K562 (cell line): ENCODE results near the gene CD9. TPM values are rescaled to one million over a fixed set of nuclear protein-coding genes. Genes with fewer than 3 reads are reported as not detected.
A peak's percentile ranks its signal among the peaks of the same experiment; 100 is the strongest.

Source experiments
- ATAC-seq: fragments of 200-7000 bp; cut with Tn5 transposase; 3 replicates; pipeline ENCODE4 v1.9.1; 2020; ENCODE audit warnings: moderate library complexity
- BruUV-seq: library from RNA; stranded (reverse); fragments of 400-500 nt; replicated peaks from 2 replicates; lab custom pipeline; 2021; lab: Mats Ljungman, UMichigan
- CTCF ChIA-PET: fragments of 300-600 bp; formaldehyde crosslinking; extraction: SDS; loops from one replicate; lab custom pipeline; 2021; ENCODE audit warnings: low intra/inter-chr PET ratio; lab: Yijun Ruan, JAX
- POLR2A ChIA-PET: fragments of 300-600, 350-650 bp; sonication (Branson Sonifier 250); formaldehyde crosslinking; extraction: SDS; loops from one replicate; lab custom pipeline; 2021; ENCODE audit warnings: antibody characterized with exemption, inconsistent platforms; lab: Yijun Ruan, JAX
- DNase-seq, 4 experiments: peaks; one replicate each; pipeline versions ENCODE4 v3.0.0 to v3.0.0-alpha.2; 2011 to 2018; ENCODE audit warnings: low spot score in 3 of 4, mixed read lengths in 3 of 4; ENCODE audit errors: extremely low read depth in 1 of 4
- FAIRE-seq: peaks from 2 replicates; lab custom pipeline; 2011; peaks lifted over from hg19 to GRCh38; lab: Jason Lieb, UNC
- H2AFZ ChIP-seq: 2 replicates; pipeline ENCODE4 v1.6.0; 2011; ENCODE audit warnings: low read depth, low read length, control low read depth, inconsistent platforms
- H3K27ac ChIP-seq: fragments of 200-600 bp; 3 replicates; pipeline ENCODE4 v1.8.0; 2011; ENCODE audit warnings: low read depth, mild to moderate bottlenecking, control low read depth, inconsistent platforms, low read length, moderate library complexity, mixed read lengths; ENCODE audit errors: extremely low read depth
- H3K27me3 ChIP-seq, 2 experiments: fragments of 300-600 bp in 1 of 2; 2 replicates in 1 of 2; 3 replicates in 1 of 2; pipeline versions ENCODE4 v1.6.0 to v1.8.0; 2011; ENCODE audit warnings: inconsistent platforms in 2 of 2, low read length in 2 of 2, mild to moderate bottlenecking in 1 of 2, mixed read lengths in 1 of 2, moderate library complexity in 1 of 2; ENCODE audit not compliant: control insufficient read depth in 2 of 2, insufficient read depth in 2 of 2
- H3K36me3 ChIP-seq: fragments of 300-600 bp; 3 replicates; pipeline ENCODE4 v1.8.0; 2011; ENCODE audit warnings: mild to moderate bottlenecking, low read length, inconsistent platforms; ENCODE audit not compliant: control insufficient read depth, insufficient read depth
- H3K4me1 ChIP-seq, 2 experiments: fragments of 200-600 bp in 1 of 2; replicated peaks in 1 of 2; 2 replicates in 1 of 2; 3 replicates in 1 of 2; pipeline versions ENCODE4 v1.5.1 to v1.8.0; 2011; ENCODE audit warnings: inconsistent platforms in 2 of 2, low read length in 2 of 2, mild to moderate bottlenecking in 1 of 2, mixed read lengths in 1 of 2, moderate library complexity in 1 of 2; ENCODE audit not compliant: control insufficient read depth in 2 of 2, insufficient read depth in 2 of 2
- H3K4me2 ChIP-seq: 2 replicates; pipeline ENCODE4 v1.6.1; 2011; ENCODE audit warnings: low read length, control low read depth, inconsistent platforms, mixed read lengths; ENCODE audit not compliant: insufficient read depth
- H3K4me3 ChIP-seq: fragments of 200-600 bp; sonication (generic), shearing (Covaris generic); 2 replicates; pipeline ENCODE4 v1.5.1; 2016; ENCODE audit warnings: control low read depth, inconsistent platforms
- H3K79me2 ChIP-seq: fragments of 200-600 bp; 3 replicates; pipeline ENCODE4 v1.8.0; 2011; ENCODE audit warnings: low read length, inconsistent platforms; ENCODE audit not compliant: control insufficient read depth, insufficient read depth
- H3K9ac ChIP-seq, 2 experiments: 2 replicates each; pipeline versions ENCODE4 v1.6.0 to v1.6.1; 2011; ENCODE audit warnings: low read depth in 2 of 2, low read length in 2 of 2, control low read depth in 1 of 2, inconsistent platforms in 1 of 2, mild to moderate bottlenecking in 1 of 2, mixed read lengths in 1 of 2; ENCODE audit not compliant: insufficient read depth in 1 of 2
- H3K9me1 ChIP-seq: one replicate; pipeline ENCODE4 v1.6.0; 2011; ENCODE audit warnings: inconsistent platforms, mild to moderate bottlenecking, low read length, moderate library complexity; ENCODE audit not compliant: control insufficient read depth, insufficient read depth
- H3K9me3 ChIP-seq: replicated peaks from 2 replicates; pipeline ENCODE4 v1.5.1; 2011; ENCODE audit warnings: low read depth, low read length, inconsistent platforms; ENCODE audit not compliant: control insufficient read depth, insufficient read depth
- H4K20me1 ChIP-seq: replicated peaks from 2 replicates; pipeline ENCODE4 v1.6.1; 2011; ENCODE audit warnings: low read length, inconsistent platforms, mixed read lengths; ENCODE audit not compliant: control insufficient read depth, insufficient read depth
- FOSL1 ChIP-seq: fragments of 200-800 bp; sonication (Bioruptor generic); conservative IDR thresholded peaks from 2 replicates; pipeline ENCODE4 v1.6.1; 2016; ENCODE audit warnings: missing genetic modification characterization, missing compliant biosample characterization
- SMARCE1 ChIP-seq: fragments of 450-650 bp; IDR thresholded peaks from 2 replicates; pipeline ENCODE4 v1.7.1; 2016; ENCODE audit warnings: mild to moderate bottlenecking
- SRF ChIP-seq, 2 experiments: fragments of 250-450, 450-650 bp in 1 of 2; sonication (Bioruptor Pico) in 1 of 2; sonication (generic) in 1 of 2; formaldehyde crosslinking; IDR thresholded peaks; 2 replicates each; pipeline versions ENCODE4 v1.5.0 to v1.5.1; 2020 to 2022; ENCODE audit warnings: mild to moderate bottlenecking in 1 of 2, missing genetic modification reagents in 1 of 2
- WHSC1 ChIP-seq: IDR thresholded peaks from one replicate; pipeline ENCODE4 v1.6.1; 2012; ENCODE audit warnings: low read length, control low read depth, inconsistent platforms
- ZNF551 ChIP-seq: fragments of 250-450 bp; sonication (Bioruptor Pico); IDR thresholded peaks from 2 replicates; pipeline ENCODE4 v1.5.0; 2021; ENCODE audit warnings: mild to moderate bottlenecking, moderate library complexity
- WGBS: fragments of 100-300 bp; shearing (Covaris generic); methylation state at CpG from one replicate; pipeline ENCODE4 v1.1.6; 2016; ENCODE audit warnings: low coverage, mixed read lengths; ENCODE audit not compliant: insufficient coverage; ENCODE audit errors: missing lambda C conversion rate; 5-methylcytosine and 5-hydroxymethylcytosine counted together
- in situ Hi-C: fragments of 300-500 bp; cut with MboI; formaldehyde crosslinking; loops from 4 replicates; pipeline ENCODE4 v1.15.0; 2018; ENCODE audit warnings: inconsistent platforms, mixed read lengths
- intact Hi-C: fragments of 100-400 bp; cut with micrococcal nuclease; formaldehyde crosslinking; loops from 2 replicates; pipeline ENCODE4 v1.14.2; 2022
- polyA plus RNA-seq, 8 experiments: library from polyadenylated mRNA; depleted of rRNA in 4 of 8; stranded (reverse) in 5 of 8; unstranded in 3 of 8; fragments of >200 nt; fragmentation: Nextera tagmentation in 2 of 8; fragmentation: Illumina TruSeq in 1 of 8; extraction: Ambion mirVana in 2 of 8; extraction: Trizol in 1 of 8; gene quantifications; 2 replicates each; pipeline versions ENCODE4 v1.2.1 to v1.2.3, GENCODE V29; 2011 to 2014; ENCODE audit warnings: inconsistent platforms in 1 of 8, missing spikeins in 1 of 8
- total RNA-seq, 7 experiments: library from RNA; depleted of rRNA in 6 of 7; stranded (reverse); fragments of >200 nt in 6 of 7; fragmentation: Illumina TruSeq in 2 of 7; extraction: Trizol in 2 of 7; gene quantifications; 2 replicates each; pipeline versions ENCODE4 v1.2.1 to v1.2.3, GENCODE V29; 2011 to 2021; ENCODE audit warnings: low replicate concordance in 1 of 7
- TF ChIP-seq, protein P1 (sequence below): fragments of 250-450 bp; sonication (Bioruptor Pico); IDR thresholded peaks from 2 replicates; pipeline ENCODE4 v1.9.0; 2021; ENCODE audit warnings: mild to moderate bottlenecking
- TF ChIP-seq, protein P2 (sequence below): fragments of 250-450 bp; sonication (Bioruptor Pico); IDR thresholded peaks from 2 replicates; pipeline ENCODE4 v1.4.0; 2020; ENCODE audit warnings: mild to moderate bottlenecking, moderate library complexity
- TF ChIP-seq, protein P3 (sequence below): fragments of 450-650 bp; formaldehyde crosslinking; IDR thresholded peaks from 2 replicates; pipeline ENCODE4 v1.4.0; 2020; ENCODE audit warnings: mild to moderate bottlenecking, moderate library complexity

The CD9 gene
- total and polyA plus RNA-seq, 9 of the 15 experiments (the other 6 are each of a cell fraction or from before 2014, with no cell fraction given): 0.43 to 5.6 (median 0.62) TPM

DNA sequence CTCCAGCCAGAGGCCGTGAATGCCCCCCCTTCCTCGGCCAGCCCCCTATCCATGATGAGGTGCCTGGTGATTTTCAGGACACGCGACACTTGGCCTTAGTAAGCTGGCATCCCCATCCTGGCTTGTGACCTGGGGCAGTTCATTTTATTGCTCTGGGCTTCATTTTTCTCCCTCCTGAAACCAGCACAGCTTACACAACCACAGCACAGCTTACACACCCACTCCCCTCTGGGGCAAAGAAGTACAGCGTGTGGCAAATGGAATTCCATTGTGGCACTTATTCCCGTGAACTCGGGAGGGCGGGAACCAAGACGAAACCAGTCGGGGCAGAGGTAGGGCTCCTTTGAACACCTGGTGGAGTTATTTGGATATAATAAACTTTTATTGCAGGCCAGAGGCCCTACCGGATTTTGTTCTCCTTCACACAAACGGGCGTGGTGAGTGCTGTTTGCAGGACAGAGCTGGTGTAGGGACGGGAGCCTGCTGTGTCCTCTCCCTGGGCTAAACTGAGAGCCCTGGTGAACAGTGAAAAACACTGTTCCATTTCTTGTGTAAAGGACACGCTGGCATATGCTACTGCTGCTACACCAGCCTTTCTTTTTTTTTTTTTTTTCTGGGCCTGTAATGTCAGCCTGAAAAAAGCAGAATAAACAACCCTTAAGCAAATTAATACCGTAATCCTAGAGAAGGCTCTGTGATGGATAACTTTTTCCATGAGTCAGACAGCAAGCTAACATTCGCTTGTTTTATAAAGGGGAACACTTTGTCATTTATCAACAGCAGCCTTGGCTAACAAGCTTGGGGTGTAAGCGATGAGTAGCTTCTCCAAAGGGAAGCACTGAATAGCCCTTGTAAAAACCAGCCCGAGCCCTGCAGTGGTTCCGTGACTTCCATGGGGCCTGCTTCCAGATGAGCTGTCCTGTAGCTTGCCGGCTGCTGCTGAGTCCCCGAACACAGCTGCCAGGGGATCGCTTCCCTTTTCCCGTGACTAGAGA lies 29.3 kb downstream of the CD9 start:
- Histone ChIP-seq H3K36me3 (no peaks in the 10 kb centered on the region), H3K27ac (no peak overlapping the region), H3K9me3 (no peaks in the 10 kb centered on the region), H2AFZ (no peak overlapping the region), H3K79me2 (no peaks in the 10 kb centered on the region), H3K27me3 (peaks cover 23 to 74% of the 10 kb centered on the region in 2 experiments), H4K20me1 (no peaks in the 10 kb centered on the region), H3K9ac (no peak overlapping the region), H3K9me1 (no peaks in the 10 kb centered on the region), H3K4me2 (no peak overlapping the region), H3K4me3 (no peak overlapping the region), H3K4me1 (peaks cover 0 to 2% of the 10 kb centered on the region in 2 experiments; a peak in 3 of 5 replicates)
- DNase-seq (no peak), FAIRE-seq (no peak), ATAC-seq (no peak)
- TF ChIP-seq FOSL1 (tag): peak; percentile 39; the same call in 1 of the 2 replicates
- TF ChIP-seq, protein P1, sequence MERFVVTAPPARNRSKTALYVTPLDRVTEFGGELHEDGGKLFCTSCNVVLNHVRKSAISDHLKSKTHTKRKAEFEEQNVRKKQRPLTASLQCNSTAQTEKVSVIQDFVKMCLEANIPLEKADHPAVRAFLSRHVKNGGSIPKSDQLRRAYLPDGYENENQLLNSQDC (CRISPR knock-in tag): no peak
- TF ChIP-seq ZNF551: no peak
- TF ChIP-seq WHSC1: no peak
- TF ChIP-seq, protein P2, sequence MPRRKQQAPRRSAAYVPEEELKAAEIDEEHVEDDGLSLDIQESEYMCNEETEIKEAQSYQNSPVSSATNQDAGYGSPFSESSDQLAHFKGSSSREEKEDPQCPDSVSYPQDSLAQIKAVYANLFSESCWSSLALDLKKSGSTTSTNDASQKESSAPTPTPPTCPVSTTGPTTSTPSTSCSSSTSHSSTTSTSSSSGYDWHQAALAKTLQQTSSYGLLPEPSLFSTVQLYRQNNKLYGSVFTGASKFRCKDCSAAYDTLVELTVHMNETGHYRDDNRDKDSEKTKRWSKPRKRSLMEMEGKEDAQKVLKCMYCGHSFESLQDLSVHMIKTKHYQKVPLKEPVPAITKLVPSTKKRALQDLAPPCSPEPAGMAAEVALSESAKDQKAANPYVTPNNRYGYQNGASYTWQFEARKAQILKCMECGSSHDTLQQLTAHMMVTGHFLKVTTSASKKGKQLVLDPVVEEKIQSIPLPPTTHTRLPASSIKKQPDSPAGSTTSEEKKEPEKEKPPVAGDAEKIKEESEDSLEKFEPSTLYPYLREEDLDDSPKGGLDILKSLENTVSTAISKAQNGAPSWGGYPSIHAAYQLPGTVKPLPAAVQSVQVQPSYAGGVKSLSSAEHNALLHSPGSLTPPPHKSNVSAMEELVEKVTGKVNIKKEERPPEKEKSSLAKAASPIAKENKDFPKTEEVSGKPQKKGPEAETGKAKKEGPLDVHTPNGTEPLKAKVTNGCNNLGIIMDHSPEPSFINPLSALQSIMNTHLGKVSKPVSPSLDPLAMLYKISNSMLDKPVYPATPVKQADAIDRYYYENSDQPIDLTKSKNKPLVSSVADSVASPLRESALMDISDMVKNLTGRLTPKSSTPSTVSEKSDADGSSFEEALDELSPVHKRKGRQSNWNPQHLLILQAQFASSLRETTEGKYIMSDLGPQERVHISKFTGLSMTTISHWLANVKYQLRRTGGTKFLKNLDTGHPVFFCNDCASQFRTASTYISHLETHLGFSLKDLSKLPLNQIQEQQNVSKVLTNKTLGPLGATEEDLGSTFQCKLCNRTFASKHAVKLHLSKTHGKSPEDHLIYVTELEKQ (CRISPR knock-in tag): no peak
- no peak for TF ChIP-seq SRF (CRISPR knock-in tag; IDR thresholded peaks at IDR 0.05)
- no peak for TF ChIP-seq SMARCE1
- TF ChIP-seq, protein P3, sequence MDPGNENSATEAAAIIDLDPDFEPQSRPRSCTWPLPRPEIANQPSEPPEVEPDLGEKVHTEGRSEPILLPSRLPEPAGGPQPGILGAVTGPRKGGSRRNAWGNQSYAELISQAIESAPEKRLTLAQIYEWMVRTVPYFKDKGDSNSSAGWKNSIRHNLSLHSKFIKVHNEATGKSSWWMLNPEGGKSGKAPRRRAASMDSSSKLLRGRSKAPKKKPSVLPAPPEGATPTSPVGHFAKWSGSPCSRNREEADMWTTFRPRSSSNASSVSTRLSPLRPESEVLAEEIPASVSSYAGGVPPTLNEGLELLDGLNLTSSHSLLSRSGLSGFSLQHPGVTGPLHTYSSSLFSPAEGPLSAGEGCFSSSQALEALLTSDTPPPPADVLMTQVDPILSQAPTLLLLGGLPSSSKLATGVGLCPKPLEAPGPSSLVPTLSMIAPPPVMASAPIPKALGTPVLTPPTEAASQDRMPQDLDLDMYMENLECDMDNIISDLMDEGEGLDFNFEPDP (CRISPR knock-in tag): no peak
- ChIA-PET POLR2A (interaction anchor here (0.5 to 1.8 kb wide), 4 partner anchors 8 to 236 kb away, joined by 3 to 6 read pairs (median 3); no protein-coding TSS in a partner anchor), CTCF (no interaction called here)
- no TSS peak for BruUV-seq
- WGBS: 19% methylated on average over 21 of the region's 24 CpGs
- intact Hi-C loops: no loop called here
- in situ Hi-C loops: no loop called here
